GM12875 (cell line): ENCODE results near the gene FAM168A.

Experiments
- H3K4me3 ChIP-seq: one replicate; pipeline ENCODE4 v1.5.1; 2011; ENCODE audit warnings: low read depth, low read length, control low read depth
- CTCF ChIP-seq: IDR thresholded peaks from 2 replicates; pipeline ENCODE4 v1.5.1; 2011; ENCODE audit warnings: low read depth, mild to moderate bottlenecking, control low read depth, inconsistent platforms, low read length, moderate library complexity, borderline replicate concordance; ENCODE audit not compliant: insufficient read depth

The FAM168A gene

GRCh38 chr11:73382183-73382582, 215.7 kb downstream of the FAM168A start:
- no peak overlapping the region for H3K4me3 ChIP-seq
- TF ChIP-seq CTCF = no peak

- no peak overlapping the region for H3K4me3 ChIP-seq
- no peak for TF ChIP-seq CTCF
These were observed 216.3 kb downstream of the FAM168A start for GRCh38 chr11:73381589-73381988.

GRCh38 chr11:73380897-73381410, 217.0 kb downstream of the FAM168A start:
- no peak for TF ChIP-seq CTCF

GRCh38 chr11:73380331-73380730, 217.6 kb downstream of the FAM168A start:
- TF ChIP-seq CTCF = no peak
- no peak overlapping the region for H3K4me3 ChIP-seq

More at GRCh38 chr11:73380897-73381410, 217.0 kb downstream of the FAM168A start:
- H3K4me3 ChIP-seq = no peak overlapping the region

- peak overlapping the region; percentile 33 for H3K4me3 ChIP-seq
- no peak for TF ChIP-seq CTCF
These were observed 218.6 kb downstream of the FAM168A start for GRCh38 chr11:73379189-73379880.

GRCh38 chr11:73376803-73377629, 220.9 kb downstream of the FAM168A start:
- H3K4me3 ChIP-seq = peak overlapping the region; percentile 71
- no peak for TF ChIP-seq CTCF

GRCh38 chr11:73376160-73376802, 221.6 kb downstream of the FAM168A start, which contains the start of gene RELT:
TSS of gene RELT (plus strand) at chr11:73376399. CDS start at chr11:73389137, 12,738 bp downstream.
- peak; percentile 94 for TF ChIP-seq CTCF
- peak within 1 kb of the TSS; percentile 71 for H3K4me3 ChIP-seq
